Cardiac atrium fibroblast (primary cell): ENCODE results near the gene KPNA2. TPM values are rescaled to one million over a fixed set of nuclear protein-coding genes. Genes with fewer than 3 reads are reported as not detected.

Source experiments
- total RNA-seq: library from RNA; depleted of rRNA; stranded (reverse); fragments of >200 nt; gene quantifications from 2 replicates; pipeline ENCODE4 v1.2.3, GENCODE V29; 2015

KPNA2 gene
- total RNA-seq, result 102 and 105 TPM in 2 replicates

GRCh38 chr17:68035523-68036303, at the start of gene KPNA2:
KPNA2 (plus strand) TSS chr17:68035735; CDS start chr17:68037133, 1,398 bp downstream.

DNA sequence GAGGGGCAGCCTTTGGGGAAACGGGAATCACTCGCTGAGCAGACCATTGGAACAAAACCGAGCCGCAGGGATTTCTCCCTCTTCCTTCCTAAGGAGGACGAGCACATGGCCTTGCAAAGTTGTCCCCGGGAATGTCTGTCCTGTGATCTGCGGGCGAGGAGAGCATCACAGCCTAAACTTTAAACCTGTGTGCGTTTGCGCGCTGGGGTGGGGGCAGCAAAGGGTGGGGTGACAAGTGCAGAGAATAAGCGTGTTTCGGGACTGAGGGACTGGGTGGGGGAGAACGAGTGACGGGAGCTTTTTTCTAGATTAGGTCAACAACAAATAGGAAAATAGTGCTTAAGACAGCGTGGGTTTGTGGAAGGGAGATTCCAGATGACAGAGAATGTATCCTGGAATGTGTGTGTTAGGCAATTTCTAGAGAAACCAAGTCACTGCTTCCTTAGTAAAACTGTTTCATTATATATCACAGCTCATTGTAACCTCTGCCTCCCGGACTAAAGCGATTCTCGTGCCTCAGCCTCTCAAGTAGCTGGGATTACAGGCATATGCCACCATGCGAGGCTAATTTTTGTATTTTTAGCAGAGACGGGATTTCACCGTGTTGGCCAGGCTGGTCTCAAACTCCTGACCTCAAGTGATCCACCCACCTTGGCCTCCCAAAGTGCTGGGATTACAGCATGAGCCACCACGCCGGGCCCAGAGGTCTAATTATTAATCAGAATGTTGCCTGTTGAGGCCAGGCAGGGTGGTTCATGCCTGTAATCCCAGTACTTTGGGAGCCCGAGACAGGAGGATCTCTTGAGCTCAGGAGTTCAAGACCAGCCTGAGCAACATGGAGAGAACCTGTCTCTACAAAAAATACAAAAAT, 39.0 kb upstream of the KPNA2 start, which contains the start of gene C17orf58:
Gene C17orf58, minus strand, starts transcription at position 169 of the 871 bp plus-strand sequence. CDS start 271 bp downstream, outside the sequence.

Other genes with a start within 250 kb of the KPNA2 start
- gene BPTF, start 210.2 kb upstream of the KPNA2 start, total RNA-seq, result 23.8 and 38.6 TPM in 2 replicates
- 15.0 and 17.8 TPM in 2 replicates for gene C17orf58, start 39.3 kb upstream of the KPNA2 start, total RNA-seq
- 64.3 and 68.5 TPM in 2 replicates for gene AMZ2, start 212.3 kb downstream of the KPNA2 start, total RNA-seq